SK-N-MC (cell line): Measurements from ENCODE around the gene KCNMA1.

ENCODE experiments used
- DNase-seq: peaks from one replicate; pipeline ENCODE4 v3.0.0-alpha.2; 2011; ENCODE audit warnings: low read depth, low spot score
- H3K27ac ChIP-seq: fragments of 200-600 bp; sonication (generic); 2 replicates; pipeline ENCODE4 v1.5.1; 2016; ENCODE audit warnings: mixed run types
- H3K36me3 ChIP-seq: fragments of 200-600 bp; sonication (generic); 2 replicates; pipeline ENCODE4 v1.6.1; 2017; ENCODE audit warnings: antibody characterized with exemption, low read length, mixed read lengths; ENCODE audit not compliant: insufficient read depth
- H3K4me3 ChIP-seq: fragments of 200-600 bp; sonication (generic); 2 replicates; pipeline ENCODE4 v1.5.1; 2016
- H3K9ac ChIP-seq: fragments of 200-600 bp; sonication (generic); 2 replicates; pipeline ENCODE4 v1.8.0; 2017; ENCODE audit warnings: mixed run types, mixed read lengths; ENCODE audit not compliant: insufficient read length
- H3K9me3 ChIP-seq: fragments of 200-600 bp; sonication (generic); 2 replicates; pipeline ENCODE4 v1.6.1; 2017; ENCODE audit warnings: low read depth, mild to moderate bottlenecking, antibody characterized with exemption, low read length, moderate library complexity, mixed read lengths
- EZH2 ChIP-seq: fragments of 200-600 bp; sonication (generic); IDR thresholded peaks from one replicate; pipeline ENCODE4 v1.6.1; 2017; ENCODE audit warnings: antibody characterized with exemption
- FOXP2 ChIP-seq: optimal IDR thresholded peaks from 2 replicates; pipeline ENCODE3; 2011; ENCODE audit warnings: mild to moderate bottlenecking, moderate library complexity; ENCODE audit not compliant: insufficient read depth; ENCODE audit errors: extremely low read length, control extremely low read depth
- POLR2AphosphoS5 ChIP-seq: IDR thresholded peaks from 2 replicates; pipeline ENCODE4 v1.6.1; 2012; ENCODE audit warnings: mild to moderate bottlenecking, low read depth, low read length, borderline replicate concordance

KCNMA1 gene

DNA sequence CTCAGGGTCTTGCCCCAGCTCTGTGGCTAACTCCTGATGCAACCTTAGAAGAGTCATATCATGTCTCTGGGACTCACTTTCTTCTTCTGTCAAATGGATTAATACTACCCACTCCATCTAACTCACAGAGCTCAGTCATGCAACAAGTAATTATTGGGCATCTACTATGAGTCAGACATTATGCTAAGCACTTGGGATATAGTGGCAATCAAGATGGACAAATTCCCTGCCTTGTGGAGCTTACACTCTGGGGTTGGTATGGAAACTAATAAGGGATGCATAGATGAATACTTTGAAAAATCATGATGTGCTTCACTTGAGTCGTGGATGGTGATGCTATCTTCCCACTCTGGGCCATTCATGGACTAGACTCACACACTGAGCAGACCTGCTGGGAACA, 88.9 kb downstream of the KCNMA1 start:
- Histone ChIP-seq H3K4me3 (no peak overlapping the region), H3K9me3 (no peaks in the 10 kb centered on the region), H3K36me3 (no peaks in the 10 kb centered on the region), H3K9ac (no peak overlapping the region), H3K27ac (no peak overlapping the region)
- no peak for DNase-seq
- no peak for TF ChIP-seq FOXP2
- no peak for TF ChIP-seq POLR2AphosphoS5
- no peak for TF ChIP-seq EZH2

DNA sequence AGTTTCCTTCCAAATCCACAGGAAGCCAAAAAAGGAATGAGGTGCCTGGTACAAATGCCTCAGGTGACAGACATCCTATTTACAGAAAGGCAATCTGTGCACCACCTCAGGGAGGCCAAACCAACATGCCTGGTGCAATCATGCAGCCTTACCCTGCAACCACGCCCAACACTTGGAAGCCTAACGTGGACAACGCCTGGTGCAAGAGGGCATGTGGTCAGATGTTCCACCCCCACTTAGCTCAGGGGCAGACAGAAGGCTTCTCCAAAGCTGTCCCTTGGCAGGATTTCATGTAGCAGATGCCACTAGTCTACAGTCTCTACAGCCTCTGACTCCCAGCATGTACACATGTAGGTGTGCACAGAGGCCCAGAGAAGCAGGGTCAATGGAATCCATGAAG, 89.5 kb downstream of the KCNMA1 start:
- no peak for DNase-seq
- TF ChIP-seq POLR2AphosphoS5 = no peak
- TF ChIP-seq FOXP2 = no peak
- no peak for TF ChIP-seq EZH2
- H3K4me3 ChIP-seq = no peak overlapping the region
- no peaks in the 10 kb centered on the region for H3K9me3 ChIP-seq
- no peak overlapping the region for H3K9ac ChIP-seq
- H3K36me3 ChIP-seq = no peaks in the 10 kb centered on the region
- H3K27ac ChIP-seq = no peak overlapping the region

DNA sequence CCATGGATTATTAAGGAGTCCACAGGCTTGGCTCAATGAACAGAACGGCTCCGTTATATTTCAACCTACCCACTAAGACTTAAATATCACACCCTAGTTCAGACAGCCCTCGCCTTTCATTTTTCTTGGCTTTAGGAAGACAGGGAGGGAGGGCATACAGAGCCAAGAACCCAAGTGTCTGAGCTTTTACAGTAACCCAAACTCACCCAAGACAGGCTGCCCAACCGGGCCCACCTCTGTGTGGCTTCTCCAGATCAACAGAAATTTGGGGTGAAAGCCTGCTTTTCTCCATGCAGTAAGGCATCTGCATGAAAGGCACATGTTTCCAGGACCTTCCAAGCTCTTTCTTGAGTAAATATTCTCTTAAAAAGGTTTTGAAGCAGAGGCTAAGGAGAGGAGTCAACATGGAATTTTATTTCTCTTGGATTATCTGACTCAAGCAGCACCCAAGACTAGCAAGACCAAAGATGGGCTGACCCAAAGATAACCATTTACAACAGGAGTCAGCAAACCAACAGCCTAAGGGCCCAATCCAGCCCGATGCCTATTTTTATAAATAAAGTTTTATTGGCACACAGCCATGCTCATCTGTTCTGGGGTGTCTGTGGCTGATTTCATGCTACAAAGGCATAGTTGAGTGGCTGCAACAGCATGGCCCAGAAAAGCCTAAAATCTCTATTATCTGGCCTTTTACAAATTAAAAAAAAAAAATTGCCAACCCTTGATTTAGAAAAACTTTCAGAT, 90.1 kb downstream of the KCNMA1 start:
- H3K4me3 ChIP-seq = no peak overlapping the region
- H3K36me3 ChIP-seq = no peaks in the 10 kb centered on the region
- TF ChIP-seq FOXP2 = no peak
- TF ChIP-seq EZH2 = no peak
- TF ChIP-seq POLR2AphosphoS5 = no peak
- H3K27ac ChIP-seq = no peak overlapping the region
- no peak overlapping the region for H3K9ac ChIP-seq
- H3K9me3 ChIP-seq = no peaks in the 10 kb centered on the region
- no peak for DNase-seq

DNA sequence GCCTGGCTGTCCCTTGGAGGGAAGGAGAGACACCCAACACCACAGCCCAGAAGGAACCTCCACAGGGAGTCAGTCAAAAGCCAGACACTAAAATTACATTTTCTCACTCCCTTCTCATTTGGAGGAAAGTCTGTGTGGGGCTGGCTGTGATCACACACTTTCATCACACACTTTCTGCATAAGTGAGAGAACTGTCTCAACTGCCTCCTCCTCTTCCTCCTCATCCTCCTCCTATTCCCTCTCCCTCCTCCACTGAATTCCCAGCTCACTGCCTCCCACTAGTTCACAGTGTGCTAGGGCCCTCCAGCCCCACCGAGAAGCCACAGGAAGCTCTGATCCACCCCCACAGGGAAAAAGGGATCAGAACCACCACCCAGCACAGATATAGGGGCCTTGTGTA, 91.6 kb downstream of the KCNMA1 start:
- H3K9ac ChIP-seq = no peak overlapping the region
- H3K9me3 ChIP-seq = no peaks in the 10 kb centered on the region
- no peak overlapping the region for H3K27ac ChIP-seq
- H3K36me3 ChIP-seq = no peaks in the 10 kb centered on the region
- TF ChIP-seq FOXP2 = no peak
- no peak for TF ChIP-seq EZH2
- no peak for TF ChIP-seq POLR2AphosphoS5
- no peak for DNase-seq
- no peak overlapping the region for H3K4me3 ChIP-seq

DNA sequence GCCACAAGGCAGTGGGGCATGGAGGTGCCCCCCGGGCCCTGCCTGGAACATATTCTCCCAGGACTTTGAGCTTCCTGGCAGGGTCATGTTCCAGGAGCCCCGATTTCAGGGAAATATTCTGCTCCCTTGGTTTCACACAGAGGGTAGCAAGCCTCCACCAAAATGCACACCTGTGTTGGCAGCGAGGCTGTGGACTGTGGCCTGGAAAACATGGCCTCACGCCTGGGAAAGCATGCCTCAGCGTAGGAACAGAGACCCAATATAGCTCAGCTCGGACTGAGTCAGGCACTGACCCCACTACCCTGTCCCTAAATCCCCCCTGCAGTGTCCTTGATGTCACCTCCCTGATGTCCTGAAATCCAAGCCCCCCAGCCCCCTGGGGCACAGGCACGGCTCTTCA, 92.0 kb downstream of the KCNMA1 start:
- DNase-seq = no peak
- H3K9ac ChIP-seq = no peak overlapping the region
- TF ChIP-seq EZH2 (no peak), FOXP2 (no peak)
- H3K27ac ChIP-seq = no peak overlapping the region
- no peaks in the 10 kb centered on the region for H3K36me3 ChIP-seq
- no peak overlapping the region for H3K4me3 ChIP-seq
- H3K9me3 ChIP-seq = no peaks in the 10 kb centered on the region

DNA sequence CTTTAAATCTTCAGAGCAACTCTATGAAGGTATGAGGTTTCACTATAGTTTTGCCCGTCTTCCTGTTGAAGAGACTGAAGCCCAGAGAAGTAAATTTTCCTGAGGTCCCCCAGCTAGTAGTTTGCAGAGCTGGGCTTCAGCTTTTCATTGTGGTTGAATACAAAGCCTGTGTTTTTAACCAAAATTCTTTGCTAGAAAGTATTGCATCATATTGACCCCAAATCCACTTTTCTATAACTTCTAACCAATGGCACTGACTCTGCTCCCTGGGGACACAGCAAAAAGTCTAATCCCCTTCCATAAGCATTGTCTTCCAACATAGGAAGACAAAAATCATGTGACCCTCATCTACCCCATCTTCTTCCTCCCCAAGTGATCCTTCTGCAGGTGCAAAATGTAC, 93.0 kb downstream of the KCNMA1 start:
- no peak overlapping the region for H3K27ac ChIP-seq
- H3K9me3 ChIP-seq = no peaks in the 10 kb centered on the region
- H3K36me3 ChIP-seq = no peaks in the 10 kb centered on the region
- DNase-seq = no peak
- no peak overlapping the region for H3K9ac ChIP-seq
- TF ChIP-seq FOXP2 (no peak), POLR2AphosphoS5 (no peak), EZH2 (no peak)
- no peak overlapping the region for H3K4me3 ChIP-seq

DNA sequence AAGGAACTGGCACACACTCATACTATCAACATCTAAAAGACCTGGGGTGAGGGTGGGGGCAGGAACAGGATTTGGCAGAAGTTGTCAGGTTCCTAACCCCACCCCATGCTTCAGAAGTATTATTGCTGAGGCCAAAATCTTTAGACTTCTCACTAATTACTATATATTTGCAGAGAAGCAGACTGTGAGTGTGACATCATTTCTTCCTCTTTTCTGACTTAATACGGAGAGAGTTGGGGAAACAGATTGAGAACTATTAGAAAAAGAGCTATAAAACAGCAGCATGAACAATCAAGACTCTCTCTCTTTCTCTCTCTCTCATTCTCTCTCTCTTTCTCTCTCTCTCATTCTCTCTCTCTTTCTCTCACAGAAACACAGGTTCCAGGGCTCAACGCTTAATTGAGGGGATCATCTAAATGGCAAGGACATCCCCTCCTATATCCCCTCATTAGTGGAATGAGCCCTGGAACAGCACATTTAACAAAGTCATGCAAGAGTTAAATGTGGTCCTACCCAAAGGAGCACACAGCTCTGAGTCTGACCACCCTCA, 94.8 kb downstream of the KCNMA1 start:
- no peak overlapping the region for H3K9ac ChIP-seq
- no peaks in the 10 kb centered on the region for H3K36me3 ChIP-seq
- H3K9me3 ChIP-seq = no peaks in the 10 kb centered on the region
- H3K4me3 ChIP-seq = no peak overlapping the region
- TF ChIP-seq FOXP2 (no peak), EZH2 (no peak), POLR2AphosphoS5 (no peak)
- no peak for DNase-seq
- H3K27ac ChIP-seq = no peak overlapping the region

DNA sequence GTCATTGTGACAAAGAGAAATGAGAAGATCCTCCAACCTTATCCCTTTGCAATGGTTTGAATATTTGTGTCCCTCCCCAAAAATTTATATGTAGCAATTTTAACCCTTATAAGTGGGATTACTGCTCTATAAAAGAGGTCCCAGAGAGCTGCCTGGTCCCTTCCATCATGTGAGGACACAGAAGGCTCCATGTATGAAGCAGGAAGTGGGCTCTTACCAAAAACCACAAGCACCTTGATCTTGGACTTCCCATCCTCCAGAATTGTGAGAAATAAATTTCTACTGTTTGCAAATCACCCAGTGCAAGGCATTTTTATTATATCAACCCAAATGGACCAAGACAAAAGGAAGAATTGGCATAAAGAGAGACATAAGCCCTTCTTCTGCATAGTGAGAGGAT, 95.7 kb downstream of the KCNMA1 start:
- DNase-seq = no peak
- H3K27ac ChIP-seq = no peak overlapping the region
- no peak for TF ChIP-seq POLR2AphosphoS5
- TF ChIP-seq EZH2 = no peak
- TF ChIP-seq FOXP2 = no peak
- H3K36me3 ChIP-seq = no peaks in the 10 kb centered on the region
- no peak overlapping the region for H3K9ac ChIP-seq
- H3K9me3 ChIP-seq = no peaks in the 10 kb centered on the region
- no peak overlapping the region for H3K4me3 ChIP-seq

DNA sequence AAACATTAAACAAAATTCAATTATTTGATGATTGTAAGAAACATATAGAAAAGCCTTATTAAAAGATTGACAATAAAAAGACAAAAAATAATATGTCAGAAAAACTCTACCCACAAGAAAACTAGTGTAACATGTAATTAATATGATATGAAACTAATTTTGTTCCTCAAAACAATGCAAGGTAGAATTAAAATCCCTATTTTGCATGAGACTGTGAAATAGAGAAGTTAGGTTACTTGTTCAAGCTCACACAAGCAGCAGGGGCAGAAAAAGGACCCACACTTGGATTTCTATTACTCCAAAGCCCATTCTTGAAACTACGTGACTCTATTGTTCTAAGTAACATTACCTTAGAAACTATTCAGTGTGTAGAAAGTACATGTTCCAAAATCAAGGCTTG, 96.4 kb downstream of the KCNMA1 start:
- DNase-seq = no peak
- TF ChIP-seq EZH2 (no peak), POLR2AphosphoS5 (no peak), FOXP2 (no peak)
- Histone ChIP-seq H3K36me3 (no peaks in the 10 kb centered on the region), H3K27ac (no peak overlapping the region), H3K9me3 (no peaks in the 10 kb centered on the region), H3K4me3 (no peak overlapping the region), H3K9ac (no peak overlapping the region)

DNA sequence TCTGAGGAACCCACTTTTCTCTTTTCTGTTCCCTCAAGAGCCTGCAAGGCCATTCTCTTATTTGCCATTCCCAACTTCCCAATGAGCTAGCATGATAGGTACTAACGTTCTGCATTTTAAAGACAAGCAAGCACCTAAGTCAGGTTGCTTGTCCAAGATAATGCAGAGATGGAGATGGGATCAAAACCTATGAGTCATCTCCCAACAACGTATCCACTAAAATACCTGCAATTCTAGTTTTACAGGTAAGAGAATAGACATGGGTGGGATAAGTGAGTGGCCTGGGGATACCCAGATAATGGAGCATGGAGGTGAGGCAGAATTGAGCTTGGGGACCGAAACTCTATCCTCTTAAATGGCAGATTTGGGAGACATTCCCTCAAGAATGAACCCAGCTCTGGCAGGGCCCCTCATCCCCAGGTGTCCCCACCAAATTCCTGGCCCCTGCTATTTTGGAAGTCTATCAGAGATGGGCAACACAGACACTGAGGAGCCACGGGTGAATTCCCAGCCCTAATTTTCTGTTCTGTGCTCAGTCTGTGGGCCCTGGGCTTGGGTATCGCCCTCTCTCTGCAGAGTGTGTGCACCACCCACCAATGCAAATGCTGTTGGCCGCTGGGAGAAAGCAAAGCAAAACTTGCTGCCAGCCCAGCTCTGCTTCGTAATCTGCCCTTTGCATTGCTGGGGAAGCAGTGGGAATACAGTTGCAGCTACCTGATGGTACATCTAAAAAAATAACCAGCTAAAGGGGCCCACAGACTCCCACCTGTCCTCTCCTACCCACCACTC, 98.3 kb downstream of the KCNMA1 start:
- Histone ChIP-seq H3K27ac (no peak overlapping the region), H3K4me3 (no peak overlapping the region), H3K9ac (no peak overlapping the region), H3K36me3 (no peaks in the 10 kb centered on the region), H3K9me3 (no peaks in the 10 kb centered on the region)
- DNase-seq = no peak
- no peak for TF ChIP-seq EZH2
- no peak for TF ChIP-seq POLR2AphosphoS5
- TF ChIP-seq FOXP2 = no peak
